GM19438 (cell line): ENCODE results near the gene ZNF524.

Source experiments
- ATAC-seq: cut with Tn5 transposase; IDR thresholded peaks from one replicate; pipeline ENCODE4 v1.9.1; 2021; ENCODE audit warnings: low read depth; ENCODE audit not compliant: unreplicated experiment

ZNF524 gene

GRCh38 chr19:55651236-55651635, 51.1 kb downstream of the ZNF524 start:
- no peak for ATAC-seq

DNA sequence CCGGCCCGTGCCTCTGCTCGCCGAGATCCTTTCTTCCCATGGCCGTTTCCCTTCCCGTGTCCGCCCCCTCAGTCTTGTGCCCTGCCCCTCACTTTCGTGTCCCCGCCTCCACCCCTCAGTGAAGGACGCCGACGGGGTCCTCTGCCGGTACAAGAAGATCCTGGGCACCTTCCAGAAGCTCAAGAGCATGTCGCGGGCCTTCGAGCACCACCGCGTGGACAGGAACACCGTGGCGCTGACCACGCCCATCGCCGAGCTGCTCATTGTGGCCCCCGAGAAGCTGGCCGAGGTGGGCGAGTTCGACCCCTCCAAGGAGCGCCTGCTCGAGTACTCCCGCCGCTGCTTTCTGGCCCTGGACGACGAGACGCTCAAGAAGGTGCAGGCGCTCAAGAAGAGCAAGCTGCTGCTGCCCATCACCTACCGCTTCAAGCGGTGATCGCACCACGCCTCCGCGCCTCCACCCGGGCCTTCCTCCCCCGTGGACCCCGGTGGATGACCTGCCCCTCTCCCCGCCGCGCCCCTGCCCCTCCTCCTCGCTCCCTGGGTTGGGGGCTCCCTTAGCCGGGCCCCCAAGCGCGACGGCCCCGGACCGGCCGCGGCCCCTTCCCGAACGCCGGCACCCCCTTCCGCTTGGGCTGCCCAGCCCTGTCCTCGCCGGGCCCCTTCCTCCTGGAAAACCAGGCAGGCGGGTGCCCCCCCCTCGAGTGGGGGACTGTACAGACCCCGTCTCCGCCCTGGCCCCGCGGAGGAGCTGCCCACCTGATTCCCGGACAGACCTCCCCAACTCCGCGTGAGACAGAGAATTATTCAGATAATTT, 52.4 kb downstream of the ZNF524 start:
- ATAC-seq = no peak
